ENCODE data around the gene CD84. TPM values are rescaled to one million over a fixed set of nuclear protein-coding genes. Genes with fewer than 3 reads are reported as not detected.
"Not testable (repeated sequence)": the region's sequence is repeated elsewhere in the genome, so short reads cannot be mapped to it uniquely, and the experiment has no call there.

Gene CD84, protein sequence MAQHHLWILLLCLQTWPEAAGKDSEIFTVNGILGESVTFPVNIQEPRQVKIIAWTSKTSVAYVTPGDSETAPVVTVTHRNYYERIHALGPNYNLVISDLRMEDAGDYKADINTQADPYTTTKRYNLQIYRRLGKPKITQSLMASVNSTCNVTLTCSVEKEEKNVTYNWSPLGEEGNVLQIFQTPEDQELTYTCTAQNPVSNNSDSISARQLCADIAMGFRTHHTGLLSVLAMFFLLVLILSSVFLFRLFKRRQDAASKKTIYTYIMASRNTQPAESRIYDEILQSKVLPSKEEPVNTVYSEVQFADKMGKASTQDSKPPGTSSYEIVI
- not detected for polyA plus RNA-seq (2013, experiment 1 of 2)
- polyA plus RNA-seq (2013, experiment 2 of 2) = not detected

DNA sequence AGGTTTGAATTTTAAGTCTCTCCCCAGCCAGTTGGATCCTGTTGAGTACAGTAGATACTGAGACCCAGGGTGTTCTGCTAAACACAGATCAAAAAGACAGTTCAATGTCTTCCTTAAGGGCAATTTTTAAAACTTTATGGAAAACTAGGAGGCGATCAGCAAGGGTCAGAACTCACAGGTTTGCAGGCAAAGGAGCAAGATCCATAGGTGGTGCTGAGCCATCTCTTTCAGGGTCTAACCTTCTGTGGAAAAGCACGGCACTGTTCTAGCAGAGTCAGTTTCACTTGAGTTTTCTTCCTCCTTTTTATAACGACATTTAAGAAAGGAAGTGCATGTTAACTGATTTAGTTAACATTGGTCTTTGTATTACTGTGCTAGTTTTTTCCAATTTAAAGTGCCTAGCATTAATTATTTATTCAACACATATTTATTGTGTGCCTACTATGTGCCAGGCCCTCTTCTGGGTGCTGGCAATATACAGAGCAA lies at the start of gene CD84:
Gene CD84, minus strand, starts transcription at position 281 of the 486 bp plus-strand sequence. Its CDS starts 59 bp downstream, at position 222.
- Histone ChIP-seq H3K36me3 (ENCODE audit: insufficient read depth, low read length) (no peaks in the 10 kb centered on the region), H3K4me1 (ENCODE audit: insufficient read depth, low read length) (no peaks in the 10 kb centered on the region), H3K4me3 (ENCODE audit: low read length) (no peak within 1 kb of the TSS), H3K27me3 (ENCODE audit: insufficient read depth, low read length) (no peaks in the 10 kb centered on the region), H3K9ac (ENCODE audit: low read depth, low read length) (no peak within 1 kb of the TSS), H3K9me3 (ENCODE audit: insufficient read depth, low read depth, low read length) (no peaks in the 10 kb centered on the region), H3K27ac (ENCODE audit: low read depth, low read length) (no peak within 1 kb of the TSS)
- whole genome bisulfite sequencing = 86% methylated on average over 3 of the region's 3 CpGs

DNA sequence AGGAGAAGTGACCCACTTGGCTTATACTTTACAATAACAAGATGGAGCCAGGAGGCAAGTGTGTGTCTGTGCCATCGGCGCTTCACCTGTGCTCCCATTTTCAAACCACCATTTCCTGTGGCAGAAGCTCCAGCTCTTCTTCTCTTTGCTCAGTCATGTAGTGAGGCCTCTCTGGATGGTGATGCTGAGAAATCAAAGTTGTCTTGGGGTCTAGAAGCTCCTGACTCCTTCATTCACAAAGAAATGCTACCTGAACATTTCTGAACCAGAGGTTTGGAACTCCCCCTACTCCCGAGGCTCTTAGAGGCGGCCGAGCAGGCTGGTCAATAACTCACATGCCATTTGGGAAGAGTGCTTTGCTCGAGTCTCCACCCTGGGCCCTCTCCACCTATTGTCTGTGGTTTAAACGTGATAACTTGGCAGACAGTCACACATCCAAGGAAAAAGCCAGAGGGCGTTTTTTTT lies 49.5 kb upstream of the CD84 start:
- H3K27ac ChIP-seq (ENCODE audit: low read depth, low read length) = no peak overlapping the region
- 88% methylated on average over 8 of the region's 8 CpGs for WGBS
- H3K9me3 ChIP-seq (ENCODE audit: insufficient read depth, low read depth, low read length) = no peaks in the 10 kb centered on the region
- H3K9ac ChIP-seq (ENCODE audit: low read depth, low read length) = no peak overlapping the region
- H3K4me3 ChIP-seq (ENCODE audit: low read length) = no peak overlapping the region
- no peaks in the 10 kb centered on the region for H3K4me1 ChIP-seq (ENCODE audit: insufficient read depth, low read length)
- H3K27me3 ChIP-seq (ENCODE audit: insufficient read depth, low read length) = no peaks in the 10 kb centered on the region
- no peaks in the 10 kb centered on the region for H3K36me3 ChIP-seq (ENCODE audit: insufficient read depth, low read length)

DNA sequence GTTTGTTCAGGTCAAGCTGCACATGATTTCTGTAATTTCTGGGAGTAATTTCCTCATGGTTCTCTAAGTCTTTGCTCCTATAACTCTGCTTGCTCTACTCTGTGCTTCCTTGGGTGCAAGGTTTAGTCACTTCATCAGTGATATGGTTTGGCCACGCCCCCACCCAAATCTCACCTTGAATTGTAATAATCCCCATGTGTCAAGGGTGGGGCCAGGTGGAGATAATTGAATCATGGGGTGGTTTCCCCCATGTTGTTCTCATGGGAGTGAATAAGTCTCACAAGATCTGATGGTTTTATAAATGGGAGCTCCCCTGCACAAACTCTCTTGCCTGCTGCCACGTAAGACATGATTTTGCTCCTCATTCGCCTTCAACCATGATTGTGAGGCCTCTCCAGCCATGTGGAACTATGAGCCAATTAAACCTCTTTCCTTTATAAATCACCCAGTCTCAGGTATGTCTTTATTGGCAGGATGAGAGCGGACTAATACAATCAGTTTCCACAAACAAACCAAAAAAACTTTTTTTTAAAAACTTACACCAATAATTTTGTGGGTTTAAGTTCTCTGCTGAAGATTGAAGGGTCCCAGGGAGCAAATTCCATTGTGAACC lies 48.5 kb upstream of the CD84 start:
- not testable (repeated sequence) for H3K27ac ChIP-seq (ENCODE audit: low read depth, low read length); H3K4me1 ChIP-seq (ENCODE audit: insufficient read depth, low read length)

DNA sequence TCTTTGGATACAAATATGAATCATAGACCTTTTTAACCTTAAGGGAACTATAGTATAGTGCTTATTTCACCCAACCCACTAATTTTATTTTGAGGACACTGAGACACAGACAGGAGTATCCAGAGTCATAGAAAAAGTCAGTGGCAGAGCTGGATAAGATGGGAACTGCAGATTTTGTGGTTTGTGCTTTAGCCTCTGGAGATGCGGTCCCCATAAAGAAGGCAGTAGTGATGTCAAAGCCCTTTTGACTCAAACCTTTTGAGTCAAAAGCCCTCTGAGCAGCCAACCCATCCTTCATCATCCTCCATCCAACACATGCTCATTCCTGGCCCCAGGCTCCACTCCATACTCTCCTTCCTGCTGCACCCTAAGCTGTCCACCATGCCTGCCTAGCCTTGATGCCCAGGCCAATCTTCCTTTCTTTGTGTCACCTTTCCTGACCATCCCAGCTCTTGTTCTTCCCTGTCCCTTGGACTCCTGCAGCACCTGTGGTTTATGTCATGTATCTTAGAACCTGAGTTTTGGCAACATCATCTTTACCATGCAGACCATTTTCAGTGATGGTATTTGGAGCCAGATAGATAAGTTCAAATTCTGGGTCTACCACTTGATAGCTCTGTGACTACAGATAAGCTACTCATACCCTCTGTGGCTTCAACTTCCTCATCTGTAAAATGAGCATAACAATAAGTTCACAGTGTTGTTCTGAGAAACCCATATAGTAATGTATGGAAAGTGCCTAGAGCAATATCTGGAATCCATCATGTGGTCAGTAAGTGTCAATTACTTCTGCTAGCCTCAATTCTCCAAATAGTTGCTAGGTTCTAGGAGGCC lies 47.4 kb upstream of the CD84 start:
- no peaks in the 10 kb centered on the region for H3K27me3 ChIP-seq (ENCODE audit: insufficient read depth, low read length)

More for the DNA sequence above, 48.5 kb upstream of the CD84 start:
- H3K27me3 ChIP-seq (ENCODE audit: insufficient read depth, low read length); H3K9me3 ChIP-seq (ENCODE audit: insufficient read depth, low read depth, low read length); H3K36me3 ChIP-seq (ENCODE audit: insufficient read depth, low read length); H3K9ac ChIP-seq (ENCODE audit: low read depth, low read length); H3K4me3 ChIP-seq (ENCODE audit: low read length): not testable (repeated sequence)
- WGBS = 96% methylated on average over 4 of the region's 4 CpGs

DNA sequence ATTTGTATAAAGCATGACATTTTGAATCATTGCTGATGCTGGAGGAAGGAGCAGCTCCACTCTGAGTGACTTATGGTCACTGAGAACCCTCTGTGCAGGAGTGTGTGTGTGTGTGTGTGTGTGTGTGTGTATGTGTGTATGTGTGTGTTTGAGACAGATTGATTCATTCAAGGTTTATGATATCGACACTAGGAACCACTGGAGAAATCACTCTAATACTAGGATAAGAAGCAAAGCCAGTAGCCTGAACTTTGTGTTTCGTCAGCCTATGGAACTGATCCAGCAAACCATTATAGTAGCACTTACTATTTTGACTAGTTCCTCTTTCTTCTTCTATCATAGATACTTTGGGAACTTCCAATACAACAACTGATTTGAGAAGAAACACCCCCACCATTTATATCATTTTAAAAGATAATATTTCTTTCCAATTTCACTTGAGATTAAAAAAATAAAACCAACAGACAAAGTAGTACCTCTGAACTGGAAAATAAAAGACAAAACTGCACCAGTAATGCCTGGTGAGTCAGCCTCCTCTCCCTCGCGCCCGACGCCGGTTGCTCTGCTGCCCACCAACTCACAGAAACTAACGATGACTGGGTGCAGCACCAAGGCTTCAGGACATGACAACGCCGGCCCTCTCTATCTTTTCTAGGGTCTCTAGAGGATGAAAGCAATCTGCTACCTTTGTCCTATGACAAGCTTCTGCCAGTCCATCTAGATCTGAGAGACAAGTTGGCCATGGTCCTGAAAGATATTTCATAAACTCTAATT lies 46.6 kb upstream of the CD84 start:
- Histone ChIP-seq H3K9ac (ENCODE audit: low read depth, low read length) (no peak overlapping the region), H3K27ac (ENCODE audit: low read depth, low read length) (no peak overlapping the region), H3K4me1 (ENCODE audit: insufficient read depth, low read length) (no peaks in the 10 kb centered on the region), H3K9me3 (ENCODE audit: insufficient read depth, low read depth, low read length) (no peaks in the 10 kb centered on the region), H3K4me3 (ENCODE audit: low read length) (no peak overlapping the region), H3K27me3 (ENCODE audit: insufficient read depth, low read length) (no peaks in the 10 kb centered on the region), H3K36me3 (ENCODE audit: insufficient read depth, low read length) (no peaks in the 10 kb centered on the region)
- WGBS = 95% methylated on average over 10 of the region's 10 CpGs

More for the DNA sequence above, 47.4 kb upstream of the CD84 start:
- 93% methylated on average over 1 of the region's 1 CpG for WGBS
- Histone ChIP-seq H3K4me3 (ENCODE audit: low read length) (no peak overlapping the region), H3K4me1 (ENCODE audit: insufficient read depth, low read length) (no peaks in the 10 kb centered on the region), H3K27ac (ENCODE audit: low read depth, low read length) (no peak overlapping the region), H3K9me3 (ENCODE audit: insufficient read depth, low read depth, low read length) (no peaks in the 10 kb centered on the region), H3K36me3 (ENCODE audit: insufficient read depth, low read length) (no peaks in the 10 kb centered on the region), H3K9ac (ENCODE audit: low read depth, low read length) (no peak overlapping the region)

DNA sequence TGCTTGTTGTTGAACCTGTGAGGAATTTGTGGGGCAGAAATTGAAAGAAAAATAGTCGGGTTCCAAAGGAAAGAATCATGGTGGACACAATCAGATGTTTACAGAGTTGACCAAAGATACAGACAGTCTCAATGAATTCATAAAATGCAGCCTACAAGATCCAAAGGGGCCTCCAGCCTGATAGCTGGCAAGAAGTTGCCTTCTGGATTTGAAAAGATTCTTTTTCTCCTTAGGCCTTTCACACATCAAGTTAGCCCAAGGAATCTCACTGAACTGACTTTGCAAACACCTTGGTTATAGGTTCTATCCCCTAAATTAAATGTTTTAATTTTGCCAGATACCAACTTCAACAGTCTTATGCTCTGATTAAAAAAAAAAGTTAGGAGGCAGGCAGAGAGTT lies 46.0 kb upstream of the CD84 start:
- H3K4me1 ChIP-seq (ENCODE audit: insufficient read depth, low read length) = no peaks in the 10 kb centered on the region
- H3K36me3 ChIP-seq (ENCODE audit: insufficient read depth, low read length) = no peaks in the 10 kb centered on the region
- no peak overlapping the region for H3K27ac ChIP-seq (ENCODE audit: low read depth, low read length)
- H3K27me3 ChIP-seq (ENCODE audit: insufficient read depth, low read length) = no peaks in the 10 kb centered on the region
- H3K9ac ChIP-seq (ENCODE audit: low read depth, low read length) = no peak overlapping the region
- no peaks in the 10 kb centered on the region for H3K9me3 ChIP-seq (ENCODE audit: insufficient read depth, low read depth, low read length)
- 89% methylated on average over 1 of the region's 1 CpG for WGBS
- H3K4me3 ChIP-seq (ENCODE audit: low read length) = no peak overlapping the region

DNA sequence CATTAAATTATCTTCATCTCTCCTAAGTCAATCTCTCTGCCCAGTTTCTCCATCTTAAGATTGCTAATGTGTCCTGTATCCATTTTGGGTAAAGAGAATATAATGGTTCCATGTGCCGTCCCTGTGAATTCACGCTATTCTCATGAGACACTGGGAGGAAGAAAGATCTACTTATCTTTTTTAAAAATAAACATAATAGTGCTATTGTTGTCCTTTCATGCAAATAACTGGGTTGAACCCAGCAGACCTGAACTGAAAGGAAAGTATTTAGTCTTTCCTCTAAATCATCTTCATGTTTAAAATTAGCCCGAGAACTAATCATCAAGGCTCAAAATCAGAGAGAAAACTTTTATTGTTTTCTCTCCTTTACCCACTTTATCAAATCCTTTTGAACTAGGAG lies 45.2 kb upstream of the CD84 start:
- H3K9me3 ChIP-seq (ENCODE audit: insufficient read depth, low read depth, low read length) = no peaks in the 10 kb centered on the region
- 95% methylated on average over 1 of the region's 3 CpGs for WGBS
- no peak overlapping the region for H3K4me3 ChIP-seq (ENCODE audit: low read length)
- H3K4me1 ChIP-seq (ENCODE audit: insufficient read depth, low read length) = no peaks in the 10 kb centered on the region
- H3K27ac ChIP-seq (ENCODE audit: low read depth, low read length) = no peak overlapping the region
- H3K9ac ChIP-seq (ENCODE audit: low read depth, low read length) = no peak overlapping the region
- H3K27me3 ChIP-seq (ENCODE audit: insufficient read depth, low read length) = no peaks in the 10 kb centered on the region
- no peaks in the 10 kb centered on the region for H3K36me3 ChIP-seq (ENCODE audit: insufficient read depth, low read length)

DNA sequence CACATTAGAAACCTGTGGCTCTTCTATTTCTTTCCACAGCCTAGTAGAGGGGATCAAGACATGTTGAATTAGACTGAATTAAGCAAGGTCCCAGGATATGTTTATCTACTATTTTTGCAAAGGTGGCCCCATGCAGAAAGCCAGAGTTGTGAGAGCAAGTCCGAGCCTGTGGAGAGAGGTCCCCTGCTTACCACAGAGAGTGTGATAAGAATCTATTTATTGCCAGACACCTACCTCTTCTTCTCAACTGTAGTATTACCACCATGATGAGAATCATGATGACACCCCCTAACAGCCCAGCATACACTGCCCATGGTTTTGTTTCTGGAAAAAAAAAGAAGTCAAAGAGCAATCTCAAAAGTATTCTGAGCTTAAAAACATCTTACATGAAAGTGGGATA lies 44.6 kb upstream of the CD84 start:
- no peak overlapping the region for H3K4me3 ChIP-seq (ENCODE audit: low read length)
- no peak overlapping the region for H3K9ac ChIP-seq (ENCODE audit: low read depth, low read length)
- no peaks in the 10 kb centered on the region for H3K27me3 ChIP-seq (ENCODE audit: insufficient read depth, low read length)
- H3K9me3 ChIP-seq (ENCODE audit: insufficient read depth, low read depth, low read length) = peaks cover 2% of the 10 kb centered on the region; the same call in 1 of the 2 replicates
- H3K4me1 ChIP-seq (ENCODE audit: insufficient read depth, low read length) = no peaks in the 10 kb centered on the region
- 92% methylated on average over 1 of the region's 1 CpG for WGBS
- H3K36me3 ChIP-seq (ENCODE audit: insufficient read depth, low read length) = no peaks in the 10 kb centered on the region
- H3K27ac ChIP-seq (ENCODE audit: low read depth, low read length) = no peak overlapping the region

DNA sequence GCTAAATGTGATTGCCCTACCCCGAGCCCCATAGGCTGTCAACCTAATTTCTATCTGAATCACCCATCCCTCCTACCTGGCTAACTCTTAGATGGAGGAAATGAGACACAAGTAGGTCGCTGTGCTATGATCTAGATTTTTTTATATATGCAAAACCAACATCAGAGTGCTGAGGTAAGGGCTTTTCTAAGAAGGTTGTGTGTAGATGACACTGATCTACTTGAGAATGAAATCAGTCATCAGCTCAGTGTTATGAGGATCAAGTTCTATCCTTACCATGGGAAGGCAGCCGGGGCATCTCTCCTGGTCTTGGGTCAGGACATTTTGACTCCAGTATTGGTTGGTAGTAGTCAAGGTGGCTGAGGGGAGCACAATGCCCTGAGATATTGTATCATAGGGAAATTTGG lies 43.9 kb upstream of the CD84 start:
- no peaks in the 10 kb centered on the region for H3K36me3 ChIP-seq (ENCODE audit: insufficient read depth, low read length)
- H3K27me3 ChIP-seq (ENCODE audit: insufficient read depth, low read length) = no peaks in the 10 kb centered on the region
- H3K4me1 ChIP-seq (ENCODE audit: insufficient read depth, low read length) = no peaks in the 10 kb centered on the region
- peaks cover 4% of the 10 kb centered on the region; the same call in 1 of the 2 replicates for H3K9me3 ChIP-seq (ENCODE audit: insufficient read depth, low read depth, low read length)
- no peak overlapping the region for H3K9ac ChIP-seq (ENCODE audit: low read depth, low read length)
- WGBS = 95% methylated on average over 1 of the region's 3 CpGs
- H3K27ac ChIP-seq (ENCODE audit: low read depth, low read length) = no peak overlapping the region
- no peak overlapping the region for H3K4me3 ChIP-seq (ENCODE audit: low read length)

DNA sequence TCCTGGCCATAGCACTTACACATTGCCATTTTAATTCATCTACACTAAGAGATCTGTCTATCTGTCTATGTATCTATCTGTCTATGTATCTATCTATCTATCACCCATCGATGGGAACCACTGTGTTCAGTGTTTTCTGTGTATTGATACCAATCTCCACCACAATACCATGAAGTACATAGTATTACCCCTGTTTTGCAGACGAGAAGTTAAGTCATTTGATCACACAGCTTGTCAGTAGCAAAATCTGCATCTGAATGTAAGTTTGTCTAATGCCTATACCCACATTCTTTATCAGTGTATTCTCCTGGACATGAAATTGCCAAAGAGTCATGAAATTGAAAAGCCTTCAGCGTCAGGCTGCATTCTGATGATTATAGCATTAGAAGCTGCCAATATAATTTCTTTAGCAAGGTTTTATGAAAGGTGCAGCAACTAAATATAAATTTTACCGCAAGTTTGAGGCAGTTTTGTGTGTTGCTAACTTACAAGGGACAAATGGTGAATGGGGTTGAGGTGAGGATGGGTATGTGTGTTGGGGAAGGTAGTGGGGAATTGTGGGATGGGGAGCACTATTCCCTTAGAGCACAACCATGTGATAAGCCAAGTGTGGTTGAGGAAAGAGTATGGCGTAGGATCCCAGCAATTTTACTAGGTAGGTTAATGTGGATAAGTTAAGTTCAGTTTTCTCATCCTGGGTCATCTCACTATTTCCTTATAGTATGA lies 43.4 kb upstream of the CD84 start:
- Histone ChIP-seq H3K4me1 (ENCODE audit: insufficient read depth, low read length) (no peaks in the 10 kb centered on the region), H3K36me3 (ENCODE audit: insufficient read depth, low read length) (no peaks in the 10 kb centered on the region), H3K27ac (ENCODE audit: low read depth, low read length) (no peak overlapping the region), H3K9me3 (ENCODE audit: insufficient read depth, low read depth, low read length) (peaks cover 4% of the 10 kb centered on the region; the same call in 1 of the 2 replicates), H3K9ac (ENCODE audit: low read depth, low read length) (no peak overlapping the region), H3K4me3 (ENCODE audit: low read length) (no peak overlapping the region), H3K27me3 (ENCODE audit: insufficient read depth, low read length) (no peaks in the 10 kb centered on the region)
- 93% methylated on average over 5 of the region's 5 CpGs for WGBS

All from HUES64 (cell line).